AG09309 (cell line): ENCODE measurements around the gene SPAG4.

Source experiments
- DNase-seq: peaks from one replicate; pipeline ENCODE4 v3.0.0-alpha.2; 2010; ENCODE audit warnings: low read depth
- H3K4me3 ChIP-seq: 2 replicates; pipeline ENCODE4 v1.5.1; 2011; ENCODE audit warnings: mild to moderate bottlenecking, low read depth, low read length, moderate library complexity; ENCODE audit not compliant: control insufficient read depth
- CTCF ChIP-seq: IDR thresholded peaks from 2 replicates; pipeline ENCODE4 v1.5.1; 2011; ENCODE audit warnings: mild to moderate bottlenecking, low read depth, low read length, inconsistent platforms; ENCODE audit not compliant: insufficient read depth, control insufficient read depth; ENCODE audit errors: missing control alignments

The SPAG4 gene

GRCh38 chr20:35587436-35587835 is 28.2 kb upstream of the SPAG4 start:
- no peak overlapping the region for H3K4me3 ChIP-seq
- DNase-seq = no peak
- TF ChIP-seq CTCF = no peak

- no peak for DNase-seq
- TF ChIP-seq CTCF = no peak
- H3K4me3 ChIP-seq = no peak overlapping the region
Observed at GRCh38 chr20:35588397-35588796, 27.2 kb upstream of the SPAG4 start.

- DNase-seq = no peak
Observed at GRCh38 chr20:35592339-35592974, 23.2 kb upstream of the SPAG4 start.

GRCh38 chr20:35595456-35595855 is 20.2 kb upstream of the SPAG4 start:
- TF ChIP-seq CTCF = no peak
- DNase-seq = no peak
- H3K4me3 ChIP-seq = no peak overlapping the region

More at GRCh38 chr20:35592339-35592974, 23.2 kb upstream of the SPAG4 start:
- no peak overlapping the region for H3K4me3 ChIP-seq
- TF ChIP-seq CTCF = no peak

GRCh38 chr20:35595901-35596300 is 19.7 kb upstream of the SPAG4 start:
- H3K4me3 ChIP-seq = no peak overlapping the region
- TF ChIP-seq CTCF = no peak
- no peak for DNase-seq

GRCh38 chr20:35597186-35597585 is 18.4 kb upstream of the SPAG4 start:
- TF ChIP-seq CTCF = no peak
- no peak for DNase-seq
- no peak overlapping the region for H3K4me3 ChIP-seq
